GM19023 (cell line): Measurements from ENCODE around the gene STARD5.
A peak's percentile ranks its signal among the peaks of the same experiment; 100 is the strongest.
"Not testable (repeated sequence)": the region's sequence is repeated elsewhere in the genome, so short reads cannot be mapped to it uniquely, and the experiment has no call there.

ENCODE experiments used
- ATAC-seq: cut with Tn5 transposase; IDR thresholded peaks from one replicate; pipeline ENCODE4 v1.9.1; 2021; ENCODE audit warnings: mild to moderate bottlenecking, moderate library complexity; ENCODE audit not compliant: unreplicated experiment

Gene STARD5

DNA sequence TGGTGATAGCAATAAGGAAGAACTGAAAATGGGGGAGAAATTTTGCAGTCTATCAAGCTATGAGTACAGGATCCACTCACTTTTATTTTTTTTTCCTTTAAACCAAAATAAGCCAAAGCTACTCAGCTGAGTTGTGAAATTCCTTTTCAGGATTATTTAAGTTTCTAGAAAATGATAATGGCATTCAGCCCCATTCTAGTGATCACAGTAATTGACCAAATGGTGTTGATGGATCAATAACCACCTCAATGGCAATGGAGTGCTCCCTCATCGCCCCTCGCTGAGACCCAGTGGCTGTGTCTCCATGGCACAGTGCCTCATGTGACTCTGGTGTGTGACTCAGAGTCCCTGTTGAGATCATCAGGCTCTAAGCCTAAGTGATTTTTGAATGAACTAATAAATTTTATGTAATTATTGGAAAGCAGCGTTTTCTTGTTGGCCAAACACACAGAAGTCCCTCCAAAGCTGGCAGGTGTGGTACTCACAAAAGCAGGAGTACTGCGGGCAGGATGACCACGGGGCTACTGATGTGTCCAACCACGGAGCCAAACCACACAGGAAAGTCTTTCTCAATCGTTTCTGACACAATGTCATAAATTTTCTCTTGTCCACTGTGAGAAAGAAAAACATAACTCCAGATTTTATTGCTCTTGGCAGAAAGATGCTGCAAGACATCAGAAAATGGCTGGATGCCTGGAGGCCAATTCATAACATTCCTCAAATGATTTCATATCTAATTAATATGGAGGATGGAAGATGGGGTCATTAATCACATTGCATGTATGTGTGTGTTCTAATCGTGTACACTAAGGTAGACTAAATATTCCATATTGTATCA, 14.4 kb upstream of the STARD5 start:
- ATAC-seq: no peak

DNA sequence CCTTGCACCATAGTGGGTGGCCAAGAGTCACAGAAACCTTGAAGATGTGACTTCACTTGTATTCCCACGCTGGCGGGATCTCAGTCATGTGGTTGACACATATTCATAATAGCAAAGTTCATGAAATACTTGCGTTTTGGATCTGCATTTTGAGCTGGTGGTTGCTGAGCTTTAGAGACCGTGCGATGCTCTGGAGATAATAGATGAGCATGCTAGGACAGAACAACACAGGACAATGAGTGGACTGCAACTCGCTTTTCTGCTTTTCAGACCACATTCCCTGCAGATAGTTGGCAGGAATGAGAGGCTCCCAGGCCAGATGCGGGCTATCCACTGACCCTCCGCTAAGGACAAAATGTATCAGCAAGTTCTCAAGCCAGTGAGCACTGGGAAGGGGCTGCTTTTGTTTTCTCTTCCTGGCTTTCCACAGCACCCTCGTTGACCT, 13.8 kb upstream of the STARD5 start:
- no peak for ATAC-seq

DNA sequence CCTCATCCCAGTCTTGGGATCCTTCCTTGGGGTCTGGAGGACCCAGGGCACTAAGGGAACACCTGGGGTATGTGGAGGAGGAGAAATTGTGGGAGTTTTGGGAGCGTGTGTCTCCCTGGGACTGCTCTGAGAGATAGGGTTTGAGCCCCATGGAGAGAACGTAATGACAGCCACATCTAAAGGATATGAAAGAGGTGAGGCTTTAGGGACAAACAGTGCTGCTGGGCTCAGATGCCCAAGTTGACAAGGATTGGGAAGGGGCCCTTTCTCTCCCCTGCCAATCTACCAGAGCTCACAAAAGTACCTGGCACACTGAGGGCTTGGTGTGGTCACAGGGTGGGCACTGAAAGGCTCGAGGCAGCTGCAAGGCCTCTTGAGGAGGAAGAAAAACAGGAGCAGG, 13.3 kb upstream of the STARD5 start:
- ATAC-seq: no peak

DNA sequence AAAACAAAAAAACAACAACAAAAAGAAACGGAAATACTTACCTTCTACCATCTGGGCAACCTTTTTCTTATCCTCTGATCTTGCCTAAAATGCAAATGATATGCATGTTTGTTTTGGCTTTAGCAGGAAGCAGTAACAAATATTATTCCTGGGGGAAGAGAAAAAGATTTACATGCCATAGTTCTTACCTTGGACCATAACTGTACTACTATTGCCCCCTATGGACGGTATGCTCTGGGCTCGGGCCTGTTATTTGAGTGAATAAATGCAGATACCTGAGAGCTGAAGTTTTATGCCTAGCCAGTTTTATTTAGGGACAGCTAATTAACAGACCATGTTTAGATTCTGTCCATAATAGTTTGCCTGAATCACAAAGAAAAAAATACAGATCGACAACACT, 12.6 kb upstream of the STARD5 start:
- no peak for ATAC-seq

DNA sequence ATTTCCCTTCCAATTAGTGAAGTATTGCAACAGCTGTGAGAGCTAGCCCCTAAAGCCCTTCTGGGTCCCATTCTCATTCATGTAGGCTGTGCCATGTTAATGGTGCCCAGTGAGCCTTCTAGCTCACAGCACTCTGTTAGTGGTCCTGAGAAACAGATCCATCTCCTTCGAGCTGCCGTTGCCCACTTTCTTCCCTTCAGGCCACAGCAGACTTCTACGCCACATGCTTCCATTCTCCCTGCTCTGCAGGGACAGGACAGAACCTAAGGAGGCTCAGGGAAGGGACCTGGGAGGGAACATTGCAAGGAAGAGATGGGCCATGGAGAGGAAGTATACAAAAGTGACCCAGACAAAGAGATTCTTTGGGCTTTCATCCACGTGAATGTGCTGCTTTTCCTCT, 11.7 kb upstream of the STARD5 start:
- ATAC-seq: no peak

DNA sequence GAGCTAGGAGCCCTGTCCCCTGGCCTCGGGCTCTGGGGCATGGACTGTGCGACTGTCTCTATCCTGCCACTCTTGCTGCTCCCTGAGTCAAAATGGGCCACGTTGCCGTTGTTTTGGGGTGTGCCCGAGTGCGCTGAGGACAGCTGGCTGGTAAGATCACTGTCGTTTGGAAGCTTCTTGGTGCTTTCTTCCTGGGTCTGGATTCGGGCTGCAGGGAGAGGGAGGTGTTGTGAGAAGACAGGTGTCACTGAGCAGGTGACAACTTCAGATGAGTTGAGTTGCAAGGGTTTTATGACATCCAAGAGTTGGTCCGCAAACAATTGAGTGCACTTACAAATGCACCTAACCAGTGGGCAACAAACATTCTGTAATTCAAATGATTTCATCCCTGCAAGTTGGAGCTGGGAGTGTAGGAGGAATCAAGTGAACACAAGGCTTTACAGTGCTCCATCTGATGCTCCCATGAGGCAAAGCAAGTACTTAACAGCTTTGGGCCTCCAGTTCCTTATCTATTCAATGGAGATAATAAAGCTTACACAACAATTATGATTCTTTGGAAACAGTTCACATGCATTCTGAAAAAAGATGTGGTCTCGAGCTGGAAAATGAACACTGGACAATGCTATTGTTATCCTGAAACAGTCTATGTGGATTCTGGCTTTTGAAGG, 11.0 kb upstream of the STARD5 start:
- no peak for ATAC-seq

DNA sequence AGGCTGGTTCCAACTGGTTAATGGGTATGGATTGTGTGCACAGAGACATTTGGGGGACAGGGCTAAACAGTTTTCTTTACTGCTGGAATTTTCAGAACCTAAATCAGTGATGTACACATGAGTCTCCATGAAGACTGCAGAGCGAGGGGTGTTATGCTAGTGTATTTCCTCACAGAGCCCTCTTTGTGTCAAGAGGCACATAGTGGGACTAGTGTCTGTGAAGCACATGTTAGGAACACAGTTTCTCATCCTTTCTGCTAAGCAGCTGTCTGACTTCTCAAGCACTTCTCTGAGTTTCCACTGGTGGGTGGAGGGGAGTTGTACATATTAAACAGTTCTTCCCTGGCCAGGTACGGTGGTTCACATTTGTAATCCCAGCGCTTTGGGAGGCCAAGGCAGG, 9.4 kb upstream of the STARD5 start:
- no peak for ATAC-seq

DNA sequence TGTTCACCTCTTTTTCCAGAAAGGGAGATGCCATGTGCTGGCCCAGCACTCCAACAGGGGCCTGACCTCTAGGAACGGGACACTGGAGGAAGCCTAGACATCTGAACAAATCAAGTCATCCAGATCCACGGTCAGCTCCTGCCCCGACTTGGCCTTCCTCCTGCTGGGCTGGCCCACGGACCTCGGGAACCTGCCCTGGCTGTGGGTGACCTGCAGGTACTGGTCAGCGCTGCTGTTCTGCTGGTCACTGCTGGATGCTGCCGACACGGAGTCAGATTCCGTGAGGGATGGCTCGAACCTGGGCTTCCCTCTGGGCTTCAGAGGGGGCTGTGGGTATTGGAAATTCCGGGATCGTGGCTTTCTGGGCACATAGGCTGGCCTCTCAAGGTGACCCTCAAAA, 8.4 kb upstream of the STARD5 start:
- no peak for ATAC-seq

DNA sequence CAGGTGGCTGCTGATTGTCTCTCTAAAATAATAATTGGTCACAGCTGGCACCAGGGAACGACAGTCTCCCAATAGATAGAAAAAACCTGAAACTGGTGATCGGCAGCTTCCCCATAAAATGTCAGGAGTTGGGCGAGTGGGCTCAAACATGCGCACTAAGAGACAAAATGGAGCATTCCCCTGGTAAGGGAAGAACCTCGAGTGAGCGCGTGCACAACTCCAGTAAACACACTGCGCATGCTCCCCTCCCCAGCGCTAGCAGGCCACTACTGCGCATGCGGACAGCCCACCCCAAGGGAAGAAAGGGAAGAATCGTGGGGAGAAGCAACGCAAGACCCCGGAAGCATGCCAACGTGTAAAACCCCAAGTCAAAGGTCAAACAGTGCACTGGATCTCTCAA, 7.7 kb upstream of the STARD5 start:
- no peak for ATAC-seq

DNA sequence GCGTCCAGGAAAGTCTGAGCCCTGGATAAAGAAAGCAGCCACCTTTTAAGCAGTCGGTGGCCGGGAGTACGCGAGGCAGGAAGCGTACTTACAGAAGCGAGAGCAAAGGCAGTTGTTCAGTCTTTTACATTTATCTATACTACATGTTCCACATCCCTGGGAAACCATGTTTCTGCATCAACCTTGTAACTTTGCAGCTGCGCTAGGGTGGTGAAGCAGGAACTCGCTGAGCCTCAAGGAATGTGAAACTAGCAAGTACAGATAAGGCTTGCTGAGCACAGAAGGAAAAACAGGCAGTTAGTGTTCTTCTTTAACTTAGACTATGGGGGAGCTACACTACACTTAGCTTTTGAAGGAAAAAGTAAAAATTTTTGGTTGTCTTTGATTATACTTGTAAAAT, 7.2 kb upstream of the STARD5 start:
- not testable (repeated sequence) for ATAC-seq

DNA sequence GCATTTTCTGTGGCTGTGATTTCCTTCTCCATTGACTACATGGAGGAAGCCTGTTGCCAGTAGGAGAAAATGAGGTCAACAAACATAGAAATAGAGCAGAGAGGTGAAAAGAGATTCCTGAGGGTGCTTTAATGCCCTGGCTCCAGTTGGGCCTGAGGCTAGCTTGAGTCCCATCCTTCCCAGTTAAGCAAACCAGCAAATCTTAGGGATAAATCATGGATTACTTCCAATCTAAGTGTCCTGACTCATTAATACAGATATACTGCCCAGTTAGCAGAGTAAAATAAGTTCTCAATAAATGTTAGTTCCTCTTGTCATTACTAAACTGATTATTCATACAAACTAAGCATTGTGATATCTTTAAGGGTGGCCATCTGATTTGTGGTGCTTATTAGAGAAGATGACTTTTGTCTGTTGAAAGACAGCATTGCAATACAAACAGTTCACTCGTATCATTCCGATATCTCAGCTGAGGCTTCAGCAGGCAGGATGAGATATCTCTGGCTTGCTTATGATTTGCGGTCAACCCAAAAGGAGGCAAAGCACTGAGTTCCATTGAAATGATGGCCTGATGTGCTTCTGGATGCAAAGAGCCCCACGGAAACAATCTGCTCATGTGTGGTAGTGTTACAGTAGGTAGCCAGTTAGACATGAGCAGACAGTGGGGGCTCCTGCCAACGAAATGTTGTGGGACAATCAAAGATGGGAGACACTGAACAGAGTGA, 6.6 kb upstream of the STARD5 start:
- no peak for ATAC-seq

DNA sequence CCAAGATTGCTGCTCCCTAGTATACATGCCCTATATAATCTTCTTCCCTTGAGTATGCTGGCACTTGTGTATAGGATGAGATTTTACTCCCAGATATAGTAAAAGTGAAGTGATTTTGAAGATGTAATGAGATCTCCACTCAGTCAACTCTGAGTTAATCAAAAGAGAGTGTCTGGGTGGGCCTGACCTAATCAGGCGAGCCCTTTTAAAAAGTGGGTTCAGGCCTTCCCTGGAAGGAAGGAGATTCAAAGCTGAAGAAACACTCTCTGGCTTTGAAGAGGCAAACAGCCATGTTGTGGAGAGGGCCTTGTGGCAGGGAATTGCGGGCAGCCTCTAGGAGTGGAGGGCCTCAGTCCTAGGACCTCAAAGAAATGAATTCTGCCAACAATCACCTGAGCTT, 5.5 kb upstream of the STARD5 start:
- ATAC-seq: no peak

DNA sequence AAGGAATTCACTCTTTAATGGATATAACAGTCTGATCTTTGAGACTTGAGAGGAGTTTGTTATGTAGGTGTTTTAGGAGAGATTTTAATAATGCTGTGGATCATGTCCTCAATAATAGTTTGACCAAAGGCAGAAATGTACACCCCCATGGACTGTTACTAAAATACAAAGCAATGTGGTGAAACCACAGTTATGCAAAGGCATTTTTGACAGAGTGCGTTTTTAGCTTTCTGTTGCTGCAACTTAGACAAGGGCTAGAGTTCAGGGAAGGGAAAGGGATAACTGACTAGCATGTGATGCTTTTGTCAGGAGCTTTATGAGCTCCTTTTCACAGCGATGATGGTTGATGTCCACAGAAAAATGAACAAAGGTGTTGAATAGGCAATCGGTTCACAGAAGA, 3.6 kb upstream of the STARD5 start:
- no peak for ATAC-seq

DNA sequence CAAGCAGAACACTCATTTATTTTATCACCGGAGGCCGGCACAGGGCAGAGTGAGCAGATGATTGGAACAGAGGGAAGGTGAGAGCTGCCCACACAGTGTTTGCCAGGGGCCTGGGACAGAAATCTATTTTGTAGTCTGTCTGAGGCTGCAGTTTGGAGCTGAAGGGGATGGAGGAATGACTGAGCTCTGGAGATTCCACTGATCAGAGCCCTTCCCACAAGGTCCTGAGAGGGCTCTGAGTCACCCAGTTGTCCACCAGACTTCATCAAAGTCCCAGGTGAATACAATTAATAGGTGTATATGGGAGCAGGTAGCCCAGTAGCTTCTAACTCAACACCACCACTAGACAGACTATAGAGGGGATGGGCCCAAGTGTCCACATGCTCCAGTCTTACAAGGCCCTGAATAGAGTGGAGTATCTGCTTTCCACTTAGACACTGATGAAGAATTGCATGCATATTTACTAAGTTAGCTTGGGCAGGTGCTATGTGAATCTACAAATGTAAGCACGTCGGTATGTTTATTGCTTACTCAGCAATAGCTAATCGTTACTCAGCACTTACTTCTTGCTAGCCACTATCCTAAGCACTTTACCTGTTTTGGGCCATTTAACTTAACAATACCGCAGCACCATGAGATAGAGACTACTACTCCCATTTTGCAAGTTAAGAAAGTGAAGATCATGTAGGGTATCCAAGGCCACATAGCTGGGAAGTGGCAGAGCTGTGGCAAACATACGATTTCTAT, 2.7 kb upstream of the STARD5 start:
- ATAC-seq: no peak

DNA sequence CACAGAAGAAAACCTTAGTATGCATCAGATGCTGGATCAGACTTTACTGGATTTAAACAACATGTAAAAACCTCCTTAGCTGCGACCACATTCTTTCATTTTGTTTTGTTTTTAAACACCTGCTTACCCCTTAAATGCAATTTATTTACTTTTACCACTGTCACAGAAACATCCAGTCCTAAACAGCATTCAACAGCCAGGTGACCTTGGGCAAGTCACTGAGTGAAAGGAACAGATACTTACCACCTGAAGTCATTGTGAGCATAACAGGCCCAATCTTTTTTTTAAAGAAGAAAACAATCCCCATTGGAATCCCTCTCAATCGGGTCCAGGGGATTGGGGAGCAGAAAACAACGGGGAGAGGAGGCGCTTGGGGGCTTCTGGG, 390 bp downstream of the STARD5 start:
- peak; percentile 13 for ATAC-seq

DNA sequence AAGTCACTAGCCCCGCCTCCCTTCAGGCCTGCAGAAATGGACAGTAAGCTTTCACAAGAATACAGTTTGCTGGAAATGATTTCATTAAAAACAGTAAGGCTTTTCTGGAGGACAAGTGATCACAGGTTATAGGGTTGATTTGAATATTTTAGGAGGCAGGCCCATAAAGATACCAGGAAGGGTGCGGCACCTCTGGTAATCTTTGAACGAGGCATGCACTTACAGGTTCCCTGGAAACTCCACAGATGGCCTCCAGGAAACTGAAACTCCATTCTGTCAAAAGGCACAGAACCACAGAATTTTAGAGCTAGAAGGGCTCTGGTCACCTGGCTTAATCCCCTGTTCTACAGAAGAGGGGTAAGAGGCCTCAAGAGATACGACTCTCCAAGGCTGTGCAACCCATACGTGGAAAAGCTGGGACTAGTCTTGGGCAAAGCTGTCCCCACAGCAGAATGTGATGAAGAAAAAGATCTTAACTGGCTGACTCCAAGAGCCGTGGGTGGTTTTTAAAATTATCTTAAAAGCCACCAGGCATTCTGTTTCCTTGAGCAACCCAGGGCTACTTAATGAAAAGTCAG, 1.2 kb downstream of the STARD5 start:
- ATAC-seq: no peak

DNA sequence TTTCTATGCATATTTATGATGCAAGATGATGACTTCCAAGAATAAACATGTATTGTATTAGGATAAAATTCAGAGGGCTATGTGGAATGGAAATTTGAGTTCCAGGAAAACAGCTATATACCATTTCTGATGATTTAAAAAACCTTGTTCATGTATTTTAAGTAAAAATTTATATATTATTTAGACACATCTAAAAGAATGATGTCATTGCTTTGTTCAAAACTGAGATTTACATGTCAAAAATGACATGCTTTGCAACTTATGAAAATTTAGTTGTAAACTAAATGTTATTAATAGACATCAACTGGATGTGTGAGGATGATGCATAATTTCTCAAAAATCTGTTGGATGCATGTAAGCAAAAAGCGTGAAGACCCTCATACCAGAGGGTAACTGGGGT, 2.3 kb downstream of the STARD5 start:
- no peak for ATAC-seq

DNA sequence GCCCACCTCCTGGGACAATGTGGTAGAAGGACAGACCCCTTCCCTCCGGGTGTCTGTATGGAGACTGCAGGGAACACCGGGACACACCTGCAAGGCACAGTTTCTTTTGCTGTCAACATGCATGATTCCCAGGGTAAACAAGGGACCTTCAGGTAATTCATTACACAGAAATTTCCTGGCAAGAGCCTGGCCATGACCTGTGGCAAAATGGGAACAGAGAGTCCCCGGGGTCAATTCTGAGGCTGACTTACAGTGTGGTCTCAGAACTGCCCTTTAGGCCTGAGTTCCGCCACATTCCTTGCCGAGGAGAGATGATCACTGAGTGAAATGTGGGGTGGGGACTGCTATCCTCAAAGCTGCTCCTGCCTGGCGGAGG, 6.3 kb downstream of the STARD5 start:
- no peak for ATAC-seq

DNA sequence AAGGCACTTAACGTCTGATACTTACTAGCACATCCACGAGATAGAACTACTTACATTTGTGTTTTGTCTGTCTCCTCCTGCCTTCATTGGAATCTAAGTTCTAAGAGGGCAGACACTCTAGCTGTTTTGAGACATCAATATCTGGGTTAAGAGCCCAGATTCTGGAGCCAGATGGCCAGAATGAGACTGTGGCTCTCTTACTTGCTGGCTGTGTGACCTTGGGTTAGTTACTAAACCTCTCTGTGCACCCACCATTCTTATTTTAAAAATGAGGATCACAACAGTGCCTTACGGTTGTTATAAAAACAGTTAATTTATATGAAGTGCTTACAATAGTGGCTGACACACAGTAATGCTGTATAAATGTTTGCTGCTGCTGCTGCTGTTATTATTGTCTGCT, 7.7 kb downstream of the STARD5 start:
- ATAC-seq: no peak

DNA sequence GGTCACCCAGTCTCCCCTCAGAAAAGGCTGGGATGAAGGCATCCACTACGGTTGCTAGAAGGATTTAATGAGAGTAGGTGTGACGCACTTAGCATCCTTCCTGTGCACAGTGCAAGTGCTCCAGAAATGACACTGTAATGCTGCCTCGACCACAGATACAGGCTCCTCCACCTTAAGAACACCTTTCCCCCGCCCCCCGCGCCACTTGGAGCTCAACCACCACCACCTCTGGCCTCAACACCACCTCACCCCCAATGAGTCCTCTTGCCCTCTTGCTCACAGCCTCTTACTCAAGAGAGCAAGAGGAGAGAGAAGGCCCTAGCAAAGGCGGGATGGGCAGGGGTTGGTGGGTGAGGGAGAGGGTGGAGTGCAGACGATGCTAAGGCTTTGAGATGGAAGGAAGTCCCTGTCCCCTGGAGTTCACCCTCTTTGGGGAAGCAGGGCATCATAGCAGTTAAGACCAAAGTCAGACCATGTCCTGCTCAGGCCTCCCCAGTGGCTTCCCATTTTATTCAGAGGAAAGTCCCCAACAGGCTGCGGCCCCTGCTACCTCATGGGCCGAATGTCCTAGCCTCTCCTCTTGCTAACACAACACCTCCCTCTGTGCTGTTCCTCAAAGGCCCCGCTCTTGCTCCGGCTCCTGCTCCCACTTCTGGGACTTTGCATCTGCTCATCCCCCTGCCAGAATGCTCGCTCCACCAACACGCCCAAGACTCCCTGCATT, 8.3 kb downstream of the STARD5 start:
- no peak for ATAC-seq
